Right renal cortex interstitium (tissue), 3 donors: ENCODE results near the gene NHLRC2. TPM values are rescaled to one million over a fixed set of nuclear protein-coding genes. Genes with fewer than 3 reads are reported as not detected.
"Not testable (repeated sequence)": the region's sequence is repeated elsewhere in the genome, so short reads cannot be mapped to it uniquely, and the experiment has no call there.

Experiments used
- DNase-seq, 3 donors: peaks; one replicate each; pipeline ENCODE4 v3.0.0-alpha.2; 2013; ENCODE audit warnings: low read depth in 3 of 3, low spot score in 2 of 3
- polyA plus RNA-seq, 3 donors: library from polyadenylated mRNA; unstranded; fragments of 120-200 nt; gene quantifications; one replicate each; pipeline ENCODE4 v1.2.1, GENCODE V29; 2013; ENCODE audit not compliant: insufficient read length in 3 of 3

Gene NHLRC2
- polyA plus RNA-seq, 3 donors, result 16.6 to 19.6 (median 17.1) TPM

- no peak for DNase-seq
These were observed 78.4 kb downstream of the NHLRC2 start for GRCh38 chr10:113932854-113933253.

DNA sequence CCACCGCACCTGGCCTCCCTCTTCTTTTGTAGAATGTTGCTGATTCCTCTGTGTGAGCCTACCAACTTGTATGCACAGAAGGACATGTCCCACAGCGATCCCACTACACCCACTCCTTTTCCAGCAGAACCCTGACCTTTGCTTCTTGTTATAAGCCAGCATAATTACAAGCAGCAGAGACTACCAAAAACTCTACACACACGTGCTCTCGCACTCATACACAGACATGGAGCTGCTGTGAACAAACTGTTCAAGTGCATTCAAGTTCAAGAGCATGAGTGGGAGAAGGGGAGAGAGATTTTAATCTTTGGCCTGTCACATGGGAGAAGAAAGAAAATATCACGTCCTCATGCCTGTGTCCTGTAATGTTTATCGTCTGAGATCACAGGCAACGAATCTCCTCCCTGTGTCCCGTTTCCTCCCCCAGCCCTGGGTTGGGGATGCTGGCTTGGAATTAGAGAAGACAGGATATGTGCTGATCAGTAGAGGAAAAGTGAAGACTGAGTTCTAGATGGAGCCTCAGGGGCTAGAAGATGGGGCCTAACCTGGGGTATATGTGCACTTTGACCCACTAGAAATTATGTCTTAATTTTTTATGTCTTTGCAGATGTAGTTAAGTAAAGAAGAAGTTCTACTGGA is 79.6 kb downstream of the NHLRC2 start:
- no peak for DNase-seq

DNA sequence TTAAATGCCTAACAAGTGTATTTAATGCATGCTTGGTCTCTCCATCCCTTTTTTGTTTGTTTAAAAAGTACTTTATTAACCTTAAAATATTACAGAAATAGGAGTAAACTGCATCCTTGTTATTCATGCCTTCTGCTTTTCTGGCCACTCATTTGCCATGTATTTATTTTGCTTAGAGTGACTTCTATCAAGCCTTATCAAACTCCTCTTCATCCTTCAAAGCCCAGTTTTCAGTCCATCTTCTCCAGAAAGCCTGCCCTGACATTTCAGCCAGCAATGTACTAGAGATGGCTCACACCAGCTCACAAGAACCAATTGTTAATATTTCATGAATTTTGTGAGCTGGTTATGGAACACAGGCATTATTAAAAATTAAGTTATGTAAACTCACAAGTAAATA is 82.8 kb downstream of the NHLRC2 start:
- DNase-seq, result no peak

DNA sequence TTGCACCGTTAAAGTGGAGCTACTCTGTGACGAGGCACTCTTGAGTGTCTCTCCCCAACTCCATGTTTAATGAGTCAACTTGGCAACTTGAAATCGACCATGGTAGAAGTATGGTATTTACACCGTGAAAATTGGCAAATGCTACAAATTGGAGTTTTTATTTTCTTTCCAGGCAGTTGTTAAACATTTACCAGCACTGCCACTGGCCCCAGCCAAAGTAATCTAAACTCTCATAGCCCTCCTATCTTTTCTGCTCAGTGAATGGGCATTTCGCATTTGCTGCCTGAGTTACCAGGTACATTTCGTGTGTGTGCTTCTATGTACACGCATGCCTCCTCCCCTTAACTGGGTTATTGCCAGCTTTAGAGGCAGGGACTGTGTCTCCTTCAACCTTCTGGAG is 83.3 kb downstream of the NHLRC2 start:
- no peak for DNase-seq

GRCh38 chr10:113939212-113939860 is 84.9 kb downstream of the NHLRC2 start:
- DNase-seq, result no peak

DNA sequence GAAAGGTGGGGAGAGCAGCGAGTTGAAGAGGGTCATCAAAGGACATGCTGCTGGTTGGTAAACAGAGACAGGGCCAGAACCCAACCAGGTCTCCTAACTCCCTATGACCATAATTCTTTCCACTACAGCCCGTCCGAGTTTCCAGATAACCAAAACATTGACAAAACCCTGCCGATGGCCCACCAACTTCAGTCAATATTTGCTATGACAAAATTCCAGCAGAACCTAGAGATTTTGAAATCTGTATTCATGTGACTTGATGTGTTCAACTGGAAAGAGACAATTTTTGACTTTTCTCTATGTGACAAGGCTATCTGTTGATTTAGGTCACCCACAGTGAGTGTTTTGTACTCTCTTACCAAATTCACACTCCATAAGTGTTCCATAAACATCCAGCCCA is 86.7 kb downstream of the NHLRC2 start:
- DNase-seq, result no peak

GRCh38 chr10:113943196-113943595 is 88.7 kb downstream of the NHLRC2 start:
- DNase-seq, result not testable (repeated sequence)

DNA sequence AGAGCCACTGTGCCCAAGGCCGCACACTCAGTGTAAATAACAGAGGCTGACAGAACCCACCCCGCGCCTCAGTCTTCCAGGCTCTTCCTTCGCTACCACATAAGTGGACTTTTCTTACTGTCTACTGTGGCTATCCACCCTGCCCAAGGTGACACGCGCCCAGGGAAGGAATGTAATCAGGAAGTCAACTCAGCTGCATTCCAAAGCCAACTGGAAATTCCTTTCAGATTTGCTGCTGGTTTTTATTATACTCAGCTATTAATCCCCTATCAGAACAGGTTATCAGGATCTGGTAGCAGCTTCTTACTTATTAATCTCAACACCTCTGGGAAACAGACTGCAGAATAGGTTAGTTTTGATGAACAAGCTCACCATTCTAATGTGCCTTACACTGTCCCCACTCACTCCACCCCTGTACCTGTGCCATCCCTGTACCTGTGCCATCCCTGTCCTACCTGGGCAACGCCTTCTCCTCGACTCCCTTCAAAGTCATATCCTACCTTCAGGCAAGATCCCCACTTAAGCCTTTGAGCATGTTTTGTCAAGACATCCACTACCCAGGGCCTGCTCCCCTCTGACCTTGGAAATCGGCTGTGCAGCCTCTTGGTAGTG is 90.7 kb downstream of the NHLRC2 start:
- no peak for DNase-seq

- DNase-seq, result no peak
These were observed 91.2 kb downstream of the NHLRC2 start for GRCh38 chr10:113945687-113946085.

GRCh38 chr10:113947184-113948041 is 93.0 kb downstream of the NHLRC2 start:
- DNase-seq, result peak in 1 of 3 donors; percentile 7

DNA sequence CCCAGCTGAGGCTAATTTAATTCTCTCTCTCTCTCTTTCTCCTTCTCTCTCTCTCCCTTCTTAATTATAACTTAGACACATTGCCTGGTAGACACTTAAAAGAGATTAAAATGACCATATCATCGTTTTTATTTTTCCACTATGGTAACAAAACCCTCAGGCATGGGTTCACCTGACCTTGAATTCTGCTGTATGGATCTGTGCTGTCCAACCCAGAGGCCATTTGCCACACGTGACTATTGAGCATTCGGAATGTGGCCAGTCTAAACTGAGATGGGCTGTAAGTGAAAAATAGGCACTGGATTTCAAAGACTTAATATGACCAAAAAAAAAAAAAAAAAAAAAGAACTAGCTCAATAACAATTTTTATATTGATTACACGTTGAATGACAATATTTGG is 93.6 kb downstream of the NHLRC2 start:
- no peak for DNase-seq

GRCh38 chr10:113950268-113950667 is 95.8 kb downstream of the NHLRC2 start:
- DNase-seq, result no peak

DNA sequence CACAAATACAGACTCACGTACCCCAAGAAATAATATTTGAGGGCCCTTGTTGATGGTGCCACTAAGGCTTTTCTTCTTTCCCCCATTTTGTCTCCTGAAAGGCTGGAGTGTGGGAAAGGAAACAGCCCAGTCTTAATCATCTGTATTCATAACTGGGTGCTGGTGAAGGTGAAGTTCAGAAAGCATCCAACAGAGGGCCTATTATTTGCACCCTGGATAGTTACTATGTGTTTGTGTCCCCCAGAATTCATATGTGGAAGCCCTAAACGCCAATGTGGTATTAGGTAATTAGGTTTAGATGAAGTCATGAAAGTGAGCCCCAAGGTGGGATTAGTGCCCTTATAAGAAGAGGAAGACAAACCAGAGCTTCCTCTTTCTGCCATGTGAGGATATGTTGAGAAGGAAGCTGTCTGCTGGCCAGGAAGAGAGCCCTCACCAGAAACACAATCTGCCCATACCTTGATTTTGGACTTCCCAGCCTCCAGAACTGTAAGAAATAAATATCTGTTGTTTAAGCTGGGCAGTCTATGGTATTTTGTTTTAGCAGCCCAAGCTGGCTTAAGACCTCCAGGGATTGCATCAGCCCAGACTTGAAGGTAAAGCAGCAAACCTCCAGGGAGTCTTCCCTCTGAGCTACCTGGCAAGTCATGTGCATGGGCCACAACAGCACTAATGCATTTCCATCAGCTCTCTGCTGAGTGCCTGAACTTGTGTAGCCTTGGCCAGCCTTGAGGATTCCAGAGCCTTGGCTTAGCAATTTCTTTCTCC is 99.2 kb downstream of the NHLRC2 start:
- DNase-seq, result no peak

DNA sequence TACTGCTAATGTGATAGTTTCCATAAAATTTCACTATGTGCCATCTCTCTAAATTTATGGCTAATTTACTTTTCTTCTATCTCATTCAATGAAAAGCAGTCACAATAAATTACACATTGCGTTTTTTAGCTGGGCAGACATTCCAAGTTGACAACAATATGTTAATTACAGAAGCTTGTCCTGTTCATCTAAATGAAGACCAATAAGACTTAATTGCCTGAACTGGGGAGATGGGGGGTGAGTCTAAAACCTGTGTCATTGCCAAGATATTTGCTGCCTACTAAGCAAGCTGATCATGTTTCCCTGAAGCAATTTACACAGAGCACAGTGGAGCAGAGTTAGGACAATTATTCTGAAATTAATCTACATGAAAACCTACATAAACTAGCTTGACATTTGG is 99.9 kb downstream of the NHLRC2 start:
- no peak for DNase-seq

- no peak for DNase-seq
These were observed 102.6 kb downstream of the NHLRC2 start for GRCh38 chr10:113957013-113957412.

DNA sequence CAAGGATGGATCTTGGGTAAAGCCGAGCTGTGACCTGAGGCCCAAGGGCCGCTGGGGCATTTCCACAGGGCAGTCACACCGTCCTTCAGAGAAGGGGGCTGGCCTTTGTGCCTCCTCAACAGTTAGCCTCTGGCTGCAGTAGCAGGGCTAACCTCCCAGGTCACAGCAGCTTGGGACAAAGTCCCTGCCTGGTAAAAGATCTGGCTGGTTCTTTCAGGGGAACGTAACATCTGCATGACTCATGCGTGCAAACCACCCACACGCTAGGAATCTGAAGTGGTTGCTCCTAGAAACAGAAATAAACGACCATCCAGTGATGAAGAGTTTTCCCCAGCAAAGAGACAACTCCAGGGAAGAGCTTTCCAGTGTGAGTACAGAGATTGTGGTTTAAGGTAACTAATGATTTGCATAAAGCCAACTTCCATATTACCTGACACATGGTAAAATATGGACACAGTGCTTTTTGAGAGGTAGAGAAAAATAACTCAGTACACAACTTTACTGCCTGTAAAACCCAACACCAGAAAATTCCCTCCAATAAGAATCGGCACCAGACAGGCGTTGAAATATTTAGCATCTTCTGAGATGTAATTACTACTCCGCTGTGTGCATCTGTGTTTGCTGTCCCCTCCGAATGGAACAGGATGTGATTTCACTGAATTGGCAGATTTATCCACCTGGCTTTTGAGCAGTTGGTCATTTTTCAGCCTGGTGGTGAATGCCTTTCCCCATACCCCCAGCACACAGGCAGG is 104.3 kb downstream of the NHLRC2 start:
- no peak for DNase-seq

DNA sequence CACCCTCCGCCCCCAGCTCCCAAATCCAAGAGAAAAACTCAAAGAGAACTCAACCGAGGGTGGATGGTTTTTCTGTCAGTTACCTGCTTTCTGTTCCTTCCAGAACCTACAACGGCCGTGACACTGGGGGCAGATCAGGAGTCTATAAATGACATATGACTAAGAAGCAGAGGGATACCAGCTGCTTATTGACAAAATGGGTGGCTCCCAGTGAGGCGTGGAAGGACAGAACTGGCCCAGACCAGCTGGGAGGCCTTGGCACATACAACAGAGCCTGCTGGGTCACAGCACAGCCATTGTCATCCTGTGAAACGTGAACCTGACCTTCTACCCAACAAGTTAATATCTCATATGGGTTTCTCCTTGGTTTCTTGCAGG is 104.9 kb downstream of the NHLRC2 start:
- no peak for DNase-seq

DNA sequence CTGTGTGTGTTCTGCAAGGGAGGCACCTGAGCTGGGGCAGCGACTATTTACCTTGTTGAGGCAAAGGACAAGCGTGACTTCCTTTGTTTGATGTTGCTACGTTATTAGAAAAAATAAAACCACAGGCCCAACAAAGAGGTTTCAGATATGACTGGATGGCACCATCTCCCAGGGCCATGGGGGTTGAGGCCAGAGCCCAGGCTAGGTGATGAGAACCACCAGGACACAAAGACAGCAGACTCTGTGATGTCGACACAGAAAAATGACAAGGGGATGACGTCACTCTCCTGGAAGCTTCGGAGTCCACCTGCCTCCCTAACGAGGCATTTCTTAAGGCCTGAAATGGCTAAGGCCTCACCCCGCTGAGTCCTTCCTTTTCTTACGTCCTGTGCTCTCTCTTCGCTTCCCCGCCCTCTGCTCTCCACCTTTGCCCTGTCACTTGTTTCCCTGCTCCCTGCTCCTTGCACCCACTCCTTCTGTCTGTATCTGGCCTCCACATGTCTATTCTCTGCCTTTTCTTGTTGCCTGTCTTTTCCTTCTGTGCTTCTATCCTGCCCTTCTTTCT is 106.2 kb downstream of the NHLRC2 start:
- DNase-seq, result no peak

DNA sequence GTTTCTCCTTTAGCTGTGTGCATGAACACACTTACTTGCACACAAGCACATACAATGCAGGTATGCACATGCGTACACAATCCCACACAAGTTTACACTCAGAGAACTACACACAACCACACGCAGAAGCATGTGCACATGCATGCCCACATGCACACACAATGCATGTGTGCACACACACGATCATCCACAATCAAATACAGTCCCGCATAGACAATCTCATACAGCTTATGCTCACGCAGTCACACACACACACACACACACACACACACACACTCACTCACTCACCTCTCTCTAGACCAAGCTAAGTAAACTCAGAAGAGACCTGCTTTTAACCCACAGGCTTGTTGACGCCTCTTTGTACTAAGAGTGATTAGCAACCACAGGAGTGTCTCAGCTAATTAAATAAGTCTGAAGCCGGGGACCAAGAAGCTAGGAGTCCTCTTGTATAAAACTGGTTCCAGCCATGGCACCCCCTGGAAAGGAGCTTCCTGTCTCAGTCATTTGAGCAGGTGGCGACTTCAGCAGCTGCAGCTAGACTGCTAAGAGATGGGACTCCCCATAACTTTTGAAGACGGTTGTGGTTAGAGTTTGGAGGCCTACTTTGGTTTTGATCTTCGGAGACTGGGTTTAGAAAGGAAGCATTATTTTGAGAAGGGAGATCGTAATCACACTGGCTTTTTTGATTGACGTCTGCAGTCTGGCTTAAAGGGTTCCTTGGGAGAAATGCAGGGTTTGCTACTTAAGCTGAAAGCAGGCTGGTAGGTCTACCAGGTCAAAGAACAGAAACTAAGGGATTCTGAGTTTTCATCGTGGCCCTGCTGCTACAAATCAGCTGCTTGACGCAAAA is 106.9 kb downstream of the NHLRC2 start:
- no peak for DNase-seq
